Measurements from ENCODE around the gene TMEM190. TPM values are rescaled to one million over a fixed set of nuclear protein-coding genes. Genes with fewer than 3 reads are reported as not detected.
A peak's percentile ranks its signal among the peaks of the same experiment; 100 is the strongest.

Gene TMEM190
- total and polyA plus RNA-seq, 2 of the 8 experiments (the other 6 are each of a cell fraction or from before 2014, with no cell fraction given): 1.6 TPM; not detected in 1

GRCh38 chr19:55405638-55406037, 29.0 kb downstream of the TMEM190 start:
- Histone ChIP-seq H3K4ac (replicated peaks; ENCODE audit: insufficient read length, low read depth, low read length) (no peak overlapping the region), H2BK12ac (ENCODE audit: low read depth, low read length) (no peak overlapping the region), H2AFZ (ENCODE audit: low read length) (no peak overlapping the region), H3K18ac (ENCODE audit: extremely low read depth, low read length) (no peak overlapping the region), H3K4me3 (ENCODE audit: extremely low read depth in 1 of 4, insufficient read depth in 2 of 4, low read depth in 3 of 4, low read length in 4 of 4) (peak overlapping the region; percentile 27 to 98 (median 72); a peak in 5 of 8 replicates), H3K56ac (replicated peaks; ENCODE audit: insufficient read length, low read depth, low read length) (no peak overlapping the region), H3K36me3 (ENCODE audit: control insufficient read depth in 2 of 4, insufficient read depth in 4 of 4, low read length in 3 of 4) (peaks cover 25 to 58% (median 48%) of the 10 kb centered on the region in 4 experiments), H3K9ac (replicated peaks in 1 of 4; ENCODE audit: extremely low read depth in 1 of 4, low read depth in 3 of 4, low read length in 3 of 4) (peak overlapping the region in 1 of 4 experiments; percentile 18; a peak in 3 of 7 replicates), H3K9me3 (ENCODE audit: insufficient read depth in 2 of 2, low read depth in 1 of 2, low read length in 1 of 2) (no peaks in the 10 kb centered on the region; a peak in 1 of 4 replicates), H3K23ac (ENCODE audit: insufficient read length) (no peak overlapping the region), H3K27ac (ENCODE audit: low read depth, low read length) (no peak overlapping the region), H4K5ac (ENCODE audit: insufficient read length, low read depth, low read length) (no peak overlapping the region), H2BK120ac (replicated peaks; ENCODE audit: low read depth, low read length) (no peak overlapping the region), H4K91ac (replicated peaks; ENCODE audit: insufficient read length, low read length) (no peak overlapping the region), H4K20me1 (replicated peaks in 1 of 2; ENCODE audit: control insufficient read depth in 1 of 2, insufficient read depth in 2 of 2, low read length in 2 of 2) (peaks cover 37 to 40% of the 10 kb centered on the region in 2 experiments), H2BK5ac (ENCODE audit: low read depth, low read length) (0 out of 2 replicates have a peak overlapping the region, but pooled peaks have one; percentile 44), H3K27me3 (replicated peaks in 1 of 4; ENCODE audit: control insufficient read depth in 3 of 4, extremely low read depth in 1 of 4, insufficient read depth in 3 of 4, low read length in 3 of 4) (peaks cover 0 to 3% (median under 1%) of the 10 kb centered on the region in 4 experiments; a peak in 2 of 7 replicates), H3K4me2 (ENCODE audit: insufficient read depth in 1 of 2, low read depth in 2 of 2, low read length in 2 of 2) (peak overlapping the region; percentile 88 to 99), H2AK5ac (ENCODE audit: low read depth, low read length) (no peak overlapping the region), H3K79me1 (ENCODE audit: low read depth, low read length) (peaks cover 15% of the 10 kb centered on the region), H3K4me1 (replicated peaks in 1 of 4; ENCODE audit: control insufficient read depth in 3 of 4, insufficient read depth in 4 of 4, low read length in 3 of 4) (peaks cover 0 to 20% (median 13%) of the 10 kb centered on the region in 4 experiments; a peak in 6 of 7 replicates), H3K79me2 (ENCODE audit: control insufficient read depth in 1 of 2, insufficient read depth in 2 of 2, low read length in 2 of 2) (peaks cover 12 to 33% of the 10 kb centered on the region in 2 experiments), H2BK20ac (ENCODE audit: low read length) (no peak overlapping the region), H2BK15ac (ENCODE audit: low read length) (no peak overlapping the region), H3K14ac (ENCODE audit: insufficient read length) (no peak overlapping the region), H4K8ac (ENCODE audit: extremely low read depth, insufficient read depth, low read length) (no peak overlapping the region), H3K23me2 (ENCODE audit: low read depth, low read length) (peaks cover 13% of the 10 kb centered on the region)
- no peak for DNase-seq (ENCODE audit: low read depth in 1 of 2, low spot score in 2 of 2)
- TF ChIP-seq SIN3A (conservative IDR thresholded peaks at IDR 0.05 in 1 of 2, IDR thresholded peaks at IDR 0.05 in 1 of 2; ENCODE audit: low read depth in 1 of 2, low read length in 2 of 2) (no peak), CEBPB (IDR thresholded peaks at IDR 0.05; ENCODE audit: low read depth, low read length) (no peak)
- 92% methylated on average over 5 of the region's 5 CpGs; no CpG with 5 or more reads in 1 of the 2 experiments for WGBS, 2 experiments (ENCODE audit: extremely low coverage in 1 of 2, insufficient coverage in 1 of 2, insufficient read length in 1 of 2, insufficient replicate concordance in 2 of 2, low coverage in 1 of 2, low lambda C conversion rate in 2 of 2, missing lambda C conversion rate in 1 of 2)
- POLR2A ChIA-PET (ENCODE audit: partially characterized antibody): interaction anchor here (0.6 to 34.6 kb wide), 23 partner anchors 7 to 265 kb away, joined by 3 to 874 read pairs (median 5); partner anchors contain the start of genes COX6B2, RPL28, TMEM190 and TMEM238
- no peak for FAIRE-seq
- CTCF ChIA-PET (ENCODE audit: partially characterized antibody): interaction anchor here (0.6 to 2.2 kb wide), 5 partner anchors 12 to 114 kb away, joined by 3 to 8 read pairs (median 3); partner anchors contain the start of gene TMEM238
